Body of pancreas (tissue), 4 donors: Measurements from ENCODE around the gene PHF12.

ENCODE experiments used
- POLR2A ChIP-seq, 3 donors: fragments of 450-650 bp; IDR thresholded peaks; one replicate each; pipeline ENCODE4 v1.6.1; 2016; ENCODE audit warnings: antibody characterized with exemption in 3 of 3, mild to moderate bottlenecking in 2 of 3
- TF ChIP-seq, protein P1 (sequence below), 7 experiments: fragments of 450-650 bp in 4 of 7; fragments of 200-600 bp in 3 of 7; sonication (generic) in 3 of 7; IDR thresholded peaks; one replicate each; pipeline ENCODE4 v1.5.1; 2016 to 2019; ENCODE audit warnings: antibody characterized with exemption in 7 of 7

GRCh38 chr17:28935744-28936460 is 15.4 kb downstream of the PHF12 start:
- TF ChIP-seq, protein P1, sequence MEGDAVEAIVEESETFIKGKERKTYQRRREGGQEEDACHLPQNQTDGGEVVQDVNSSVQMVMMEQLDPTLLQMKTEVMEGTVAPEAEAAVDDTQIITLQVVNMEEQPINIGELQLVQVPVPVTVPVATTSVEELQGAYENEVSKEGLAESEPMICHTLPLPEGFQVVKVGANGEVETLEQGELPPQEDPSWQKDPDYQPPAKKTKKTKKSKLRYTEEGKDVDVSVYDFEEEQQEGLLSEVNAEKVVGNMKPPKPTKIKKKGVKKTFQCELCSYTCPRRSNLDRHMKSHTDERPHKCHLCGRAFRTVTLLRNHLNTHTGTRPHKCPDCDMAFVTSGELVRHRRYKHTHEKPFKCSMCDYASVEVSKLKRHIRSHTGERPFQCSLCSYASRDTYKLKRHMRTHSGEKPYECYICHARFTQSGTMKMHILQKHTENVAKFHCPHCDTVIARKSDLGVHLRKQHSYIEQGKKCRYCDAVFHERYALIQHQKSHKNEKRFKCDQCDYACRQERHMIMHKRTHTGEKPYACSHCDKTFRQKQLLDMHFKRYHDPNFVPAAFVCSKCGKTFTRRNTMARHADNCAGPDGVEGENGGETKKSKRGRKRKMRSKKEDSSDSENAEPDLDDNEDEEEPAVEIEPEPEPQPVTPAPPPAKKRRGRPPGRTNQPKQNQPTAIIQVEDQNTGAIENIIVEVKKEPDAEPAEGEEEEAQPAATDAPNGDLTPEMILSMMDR (IDR thresholded peaks at IDR 0.05) = no peak
- TF ChIP-seq POLR2A (IDR thresholded peaks at IDR 0.05) = no peak
